RWPE2 (cell line): Measurements from ENCODE around the gene TRPM2.

Experiments
- ATAC-seq: fragments of 200-7000 bp; cut with Tn5 transposase; 3 replicates; pipeline ENCODE4 v1.9.1; 2021; ENCODE audit warnings: low read depth
- DNase-seq: peaks from one replicate; pipeline ENCODE4 v3.0.0-alpha.2; 2020; ENCODE audit warnings: low spot score
- H3K27ac ChIP-seq: fragments of 450-650 bp; 2 replicates; pipeline ENCODE4 v1.5.1; 2017; ENCODE audit warnings: mild to moderate bottlenecking; ENCODE audit not compliant: poor library complexity, severe bottlenecking
- H3K27me3 ChIP-seq: fragments of 250-450 bp; sonication (Bioruptor Pico); 2 replicates; pipeline ENCODE4 v1.5.1; 2021; ENCODE audit warnings: mild to moderate bottlenecking, moderate library complexity; ENCODE audit not compliant: insufficient read depth, poor library complexity, severe bottlenecking
- H3K36me3 ChIP-seq: fragments of 250-450 bp; sonication (Bioruptor Pico); 2 replicates; pipeline ENCODE4 v1.5.1; 2020; ENCODE audit warnings: low read depth, mild to moderate bottlenecking, moderate library complexity
- H3K4me1 ChIP-seq: fragments of 250-450 bp; sonication (Bioruptor Pico); 2 replicates; pipeline ENCODE4 v1.5.1; 2021; ENCODE audit warnings: mild to moderate bottlenecking, moderate library complexity; ENCODE audit not compliant: insufficient read depth, poor library complexity, severe bottlenecking
- H3K4me3 ChIP-seq: fragments of 250-450 bp; sonication (Bioruptor Pico); 2 replicates; pipeline ENCODE4 v1.5.1; 2021; ENCODE audit warnings: mild to moderate bottlenecking, moderate library complexity; ENCODE audit not compliant: severe bottlenecking
- H3K9me3 ChIP-seq: fragments of 250-450 bp; sonication (Bioruptor Pico); 2 replicates; pipeline ENCODE4 v1.5.1; 2021; ENCODE audit warnings: mild to moderate bottlenecking, moderate library complexity; ENCODE audit not compliant: severe bottlenecking
- TF ChIP-seq, protein P1 (sequence below): fragments of 450-650 bp; IDR thresholded peaks from one replicate; pipeline ENCODE4 v1.5.1; 2017; ENCODE audit warnings: mild to moderate bottlenecking, moderate library complexity; ENCODE audit not compliant: poor library complexity, severe bottlenecking

The TRPM2 gene

DNA sequence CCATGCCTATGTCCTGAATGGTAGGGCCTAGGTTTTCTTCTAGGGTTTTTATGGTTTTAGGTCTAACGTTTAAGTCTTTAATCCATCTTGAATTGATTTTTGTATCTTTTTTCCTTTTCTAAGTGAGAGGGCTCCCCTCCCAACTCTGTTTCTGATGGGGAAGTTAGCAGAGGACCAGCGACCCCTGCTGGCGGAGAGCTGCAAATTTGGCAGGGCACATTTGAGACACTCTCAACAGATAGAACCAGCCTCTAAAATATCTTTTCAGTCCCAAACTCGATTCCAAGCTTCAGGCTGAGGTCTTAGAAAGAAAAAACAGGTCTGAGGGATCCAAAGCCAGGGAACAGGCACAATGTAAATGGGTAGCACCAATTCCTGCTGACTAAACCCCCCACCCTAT, 134.4 kb downstream of the TRPM2 start:
- Histone ChIP-seq H3K27ac (no peak overlapping the region), H3K4me1 (no peaks in the 10 kb centered on the region), H3K9me3 (peaks cover 6% of the 10 kb centered on the region), H3K27me3 (no peaks in the 10 kb centered on the region), H3K36me3 (no peaks in the 10 kb centered on the region), H3K4me3 (no peak overlapping the region)
- TF ChIP-seq, protein P1, sequence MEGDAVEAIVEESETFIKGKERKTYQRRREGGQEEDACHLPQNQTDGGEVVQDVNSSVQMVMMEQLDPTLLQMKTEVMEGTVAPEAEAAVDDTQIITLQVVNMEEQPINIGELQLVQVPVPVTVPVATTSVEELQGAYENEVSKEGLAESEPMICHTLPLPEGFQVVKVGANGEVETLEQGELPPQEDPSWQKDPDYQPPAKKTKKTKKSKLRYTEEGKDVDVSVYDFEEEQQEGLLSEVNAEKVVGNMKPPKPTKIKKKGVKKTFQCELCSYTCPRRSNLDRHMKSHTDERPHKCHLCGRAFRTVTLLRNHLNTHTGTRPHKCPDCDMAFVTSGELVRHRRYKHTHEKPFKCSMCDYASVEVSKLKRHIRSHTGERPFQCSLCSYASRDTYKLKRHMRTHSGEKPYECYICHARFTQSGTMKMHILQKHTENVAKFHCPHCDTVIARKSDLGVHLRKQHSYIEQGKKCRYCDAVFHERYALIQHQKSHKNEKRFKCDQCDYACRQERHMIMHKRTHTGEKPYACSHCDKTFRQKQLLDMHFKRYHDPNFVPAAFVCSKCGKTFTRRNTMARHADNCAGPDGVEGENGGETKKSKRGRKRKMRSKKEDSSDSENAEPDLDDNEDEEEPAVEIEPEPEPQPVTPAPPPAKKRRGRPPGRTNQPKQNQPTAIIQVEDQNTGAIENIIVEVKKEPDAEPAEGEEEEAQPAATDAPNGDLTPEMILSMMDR: peak; percentile 5
- ATAC-seq: no peak
- DNase-seq: no peak

DNA sequence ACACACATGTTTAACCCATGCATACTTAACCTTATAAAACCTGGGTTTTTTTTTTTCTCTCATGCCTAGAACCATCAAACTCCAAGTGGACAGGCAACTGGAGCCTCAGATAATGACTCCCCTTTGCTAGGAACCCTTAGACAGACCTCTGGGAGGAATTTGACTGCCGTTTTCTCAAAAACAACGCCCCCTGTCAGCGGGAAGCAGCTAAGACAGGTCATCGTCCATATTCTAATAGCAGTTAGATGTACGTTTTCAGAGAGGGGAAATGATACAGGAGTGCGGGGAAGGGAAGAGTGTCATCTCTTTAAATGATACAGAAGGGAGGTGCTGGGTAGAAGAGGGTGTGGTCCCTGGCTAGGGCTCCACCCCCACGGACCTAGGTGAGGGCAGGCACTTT, 136.5 kb downstream of the TRPM2 start:
- TF ChIP-seq, protein P1: no peak
- H3K27ac ChIP-seq: no peak overlapping the region
- no peaks in the 10 kb centered on the region for H3K27me3 ChIP-seq
- H3K4me3 ChIP-seq: no peak overlapping the region
- ATAC-seq: no peak
- H3K36me3 ChIP-seq: no peaks in the 10 kb centered on the region
- no peaks in the 10 kb centered on the region for H3K4me1 ChIP-seq
- peaks cover 12% of the 10 kb centered on the region for H3K9me3 ChIP-seq
- no peak for DNase-seq

DNA sequence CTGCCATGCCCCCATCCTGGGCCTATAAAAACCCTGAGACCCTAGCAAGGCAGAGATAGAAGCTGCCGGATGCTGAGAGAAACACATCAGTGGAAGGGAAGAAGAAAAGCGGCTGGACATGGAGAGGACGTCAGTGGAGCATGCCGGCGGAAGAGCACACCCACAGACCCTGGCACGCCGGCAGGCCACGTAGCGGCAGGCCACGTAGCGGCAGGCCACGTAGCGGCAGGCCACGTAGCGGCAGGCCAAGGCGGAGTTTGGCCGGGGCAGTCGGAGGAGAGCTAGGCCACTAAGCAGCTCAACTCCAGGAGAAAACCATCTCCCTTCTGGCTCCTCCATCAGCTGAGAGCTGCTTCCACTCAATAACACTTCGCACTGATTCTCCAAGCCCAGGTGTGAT, 137.0 kb downstream of the TRPM2 start:
- peaks cover 12% of the 10 kb centered on the region for H3K9me3 ChIP-seq
- no peaks in the 10 kb centered on the region for H3K4me1 ChIP-seq
- H3K27me3 ChIP-seq: peaks cover 2% of the 10 kb centered on the region
- H3K4me3 ChIP-seq: no peak overlapping the region
- H3K27ac ChIP-seq: no peak overlapping the region
- H3K36me3 ChIP-seq: no peaks in the 10 kb centered on the region
- TF ChIP-seq, protein P1: no peak
- ATAC-seq (no peak), DNase-seq (no peak)

DNA sequence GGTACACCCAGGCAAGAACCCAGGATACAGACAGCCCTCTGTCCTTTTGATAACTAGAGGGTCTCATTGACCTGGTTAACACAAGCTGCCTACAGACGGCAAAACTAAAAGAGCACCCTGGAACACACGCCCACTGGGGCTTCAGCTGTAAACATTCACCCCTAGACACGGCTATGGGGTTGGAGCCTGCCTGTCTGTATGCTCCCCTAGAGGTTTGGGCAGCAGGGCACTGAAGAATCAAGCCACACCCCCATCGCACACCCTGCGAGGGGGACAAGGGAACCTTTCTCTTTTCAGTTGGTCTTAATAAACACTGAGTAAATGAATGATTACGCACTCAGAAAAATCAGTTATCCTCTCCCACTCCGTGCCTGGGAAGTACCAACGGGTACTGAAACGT, 137.4 kb downstream of the TRPM2 start:
- Histone ChIP-seq H3K36me3 (no peaks in the 10 kb centered on the region), H3K4me1 (no peaks in the 10 kb centered on the region), H3K4me3 (no peak overlapping the region), H3K27me3 (peaks cover 5% of the 10 kb centered on the region), H3K27ac (no peak overlapping the region), H3K9me3 (peaks cover 12% of the 10 kb centered on the region)
- TF ChIP-seq, protein P1: no peak
- no peak for DNase-seq
- no peak for ATAC-seq
